Panc1 (cell line): ENCODE measurements around the gene CCDC141. TPM values are rescaled to one million over a fixed set of nuclear protein-coding genes. Genes with fewer than 3 reads are reported as not detected.
"Not testable (repeated sequence)": the region's sequence is repeated elsewhere in the genome, so short reads cannot be mapped to it uniquely, and the experiment has no call there.

ENCODE experiments used
- ATAC-seq: fragments of 200-7000 bp; cut with Tn5 transposase; 2 replicates; pipeline ENCODE4 v1.9.1; 2020; ENCODE audit warnings: mild to moderate bottlenecking, moderate library complexity
- BruUV-seq: library from RNA; stranded (reverse); fragments of 400-500 nt; replicated peaks from 2 replicates; lab custom pipeline; 2021; lab: Mats Ljungman, UMichigan
- CTCF ChIA-PET: fragments of 300-600 bp; sonication (Branson Sonifier 250); formaldehyde crosslinking; loops from one replicate; lab custom pipeline; 2022; ENCODE audit warnings: antibody characterized with exemption; lab: Charles Lee
- POLR2A ChIA-PET: fragments of 300-600 bp; sonication (Branson Sonifier 250); formaldehyde crosslinking; loops from one replicate; lab custom pipeline; 2022; ENCODE audit warnings: antibody characterized with exemption; lab: Charles Lee
- DNase-seq: peaks from one replicate; pipeline ENCODE4 v3.0.0-alpha.2; 2010; ENCODE audit warnings: low read depth, low spot score
- H3K27ac ChIP-seq: 2 replicates; pipeline ENCODE4 v1.5.1; 2011; ENCODE audit warnings: mild to moderate bottlenecking, low read length, inconsistent platforms
- H3K27me3 ChIP-seq: fragments of 200-500 bp; sonication (Bioruptor generic); 2 replicates; pipeline ENCODE4 v1.6.0; 2014; ENCODE audit warnings: low read length, inconsistent platforms; ENCODE audit not compliant: control insufficient read depth, insufficient read depth
- H3K36me3 ChIP-seq: fragments of 200-500 bp; sonication (Bioruptor generic); 2 replicates; pipeline ENCODE4 v1.5.1; 2014; ENCODE audit warnings: inconsistent platforms, mild to moderate bottlenecking, low read length, moderate library complexity; ENCODE audit not compliant: control insufficient read depth, insufficient read depth
- H3K4me1 ChIP-seq: 2 replicates; pipeline ENCODE4 v1.5.1; 2011; ENCODE audit warnings: inconsistent platforms, mild to moderate bottlenecking, low read length, moderate library complexity; ENCODE audit not compliant: control insufficient read depth, insufficient read depth
- H3K4me3 ChIP-seq, 2 experiments: 2 replicates each; pipeline ENCODE4 v1.5.1; 2011 to 2012; ENCODE audit warnings: low read depth in 2 of 2, low read length in 2 of 2, mild to moderate bottlenecking in 2 of 2, inconsistent platforms in 1 of 2, moderate library complexity in 1 of 2
- H3K9me3 ChIP-seq: fragments of 200-500 bp; sonication (Bioruptor generic); 2 replicates; pipeline ENCODE4 v1.5.1; 2014; ENCODE audit warnings: low read depth, mild to moderate bottlenecking, inconsistent platforms, low read length, moderate library complexity; ENCODE audit not compliant: control insufficient read depth, insufficient read depth
- CTCF ChIP-seq: fragments of 450-650 bp; IDR thresholded peaks from 2 replicates; pipeline ENCODE4 v1.5.1; 2017; ENCODE audit warnings: mild to moderate bottlenecking
- POLR2AphosphoS5 ChIP-seq: IDR thresholded peaks from 2 replicates; pipeline ENCODE4 v1.6.1; 2012; ENCODE audit warnings: mild to moderate bottlenecking, low read depth, low read length, moderate library complexity
- REST ChIP-seq, 2 experiments: IDR thresholded peaks; 2 replicates each; pipeline ENCODE4 v1.6.1; 2011 to 2012; ENCODE audit warnings: low read depth in 2 of 2, control low read depth in 1 of 2, low read length in 1 of 2, mild to moderate bottlenecking in 1 of 2, moderate library complexity in 1 of 2; ENCODE audit not compliant: insufficient read depth in 1 of 2
- SIN3A ChIP-seq: IDR thresholded peaks from 2 replicates; pipeline ENCODE4 v1.6.1; 2012; ENCODE audit warnings: low read depth, mild to moderate bottlenecking, low read length, moderate library complexity, borderline replicate concordance; ENCODE audit not compliant: insufficient read depth
- TCF7L2 ChIP-seq: IDR thresholded peaks from 2 replicates; pipeline ENCODE4 v1.6.1; 2011; ENCODE audit warnings: mild to moderate bottlenecking, low read depth, low read length, inconsistent platforms
- in situ Hi-C: cut with HindIII; loops from 2 replicates; pipeline ENCODE4 v1.10.0; 2016; ENCODE audit warnings: low sequenced_read_pairs, low pct_unique_long_range_greater_than_20kb
- intact Hi-C: fragments of 100-400 bp; cut with micrococcal nuclease; formaldehyde crosslinking; loops from one replicate; pipeline ENCODE4 v1.10.0; 2022; ENCODE audit not compliant: unreplicated experiment
- total RNA-seq: library from RNA; stranded (reverse); gene quantifications from one replicate; pipeline ENCODE4 v1.2.1, GENCODE V29; 2021; ENCODE audit not compliant: unreplicated experiment

CCDC141 gene
- total RNA-seq, 1 experiment from 2014 or later = 0.10 TPM

GRCh38 chr2:178994264-178994663 is 55.7 kb downstream of the CCDC141 start:
- no peak overlapping the region for H3K4me3 ChIP-seq
- no peaks in the 10 kb centered on the region for H3K9me3 ChIP-seq
- H3K4me1 ChIP-seq = no peaks in the 10 kb centered on the region
- intact Hi-C loops = no loop called here
- POLR2A ChIA-PET = no interaction called here
- H3K27ac ChIP-seq = no peak overlapping the region
- H3K27me3 ChIP-seq = no peaks in the 10 kb centered on the region
- no peak for ATAC-seq
- in situ Hi-C loops = no loop called here
- TF ChIP-seq REST (IDR thresholded peaks at IDR 0.05; ENCODE audit: insufficient read depth in 1 of 2, low read depth in 2 of 2, low read length in 1 of 2) (no peak), CTCF (no peak), SIN3A (no peak), POLR2AphosphoS5 (no peak), TCF7L2 (no peak)
- no peaks in the 10 kb centered on the region for H3K36me3 ChIP-seq
- BruUV-seq = no TSS peak
- no peak for DNase-seq
- CTCF ChIA-PET = no interaction called here

GRCh38 chr2:178993788-178994187 is 56.1 kb downstream of the CCDC141 start:
- DNase-seq = no peak
- ChIA-PET POLR2A (no interaction called here), CTCF (no interaction called here)
- H3K9me3 ChIP-seq = no peaks in the 10 kb centered on the region
- in situ Hi-C loops = no loop called here
- BruUV-seq = no TSS peak
- ATAC-seq = no peak
- TF ChIP-seq POLR2AphosphoS5 = no peak
- TF ChIP-seq REST (IDR thresholded peaks at IDR 0.05; ENCODE audit: insufficient read depth in 1 of 2, low read depth in 2 of 2, low read length in 1 of 2) = no peak
- TF ChIP-seq TCF7L2 = no peak
- TF ChIP-seq CTCF = no peak
- no peak for TF ChIP-seq SIN3A
- no peaks in the 10 kb centered on the region for H3K27me3 ChIP-seq
- H3K4me1 ChIP-seq = no peaks in the 10 kb centered on the region
- no peaks in the 10 kb centered on the region for H3K36me3 ChIP-seq
- no peak overlapping the region for H3K4me3 ChIP-seq
- no peak overlapping the region for H3K27ac ChIP-seq
- intact Hi-C loops = no loop called here

GRCh38 chr2:178992719-178993118 is 57.2 kb downstream of the CCDC141 start:
- CTCF ChIA-PET = not testable (repeated sequence)

More at GRCh38 chr2:178992719-178993118, 57.2 kb downstream of the CCDC141 start:
- DNase-seq, ATAC-seq, H3K4me1 ChIP-seq, intact Hi-C loops, BruUV-seq, POLR2A ChIA-PET, H3K4me3 ChIP-seq, H3K27ac ChIP-seq, in situ Hi-C loops, H3K27me3 ChIP-seq, H3K9me3 ChIP-seq, H3K36me3 ChIP-seq: not testable (repeated sequence)
